SH-SY5Y (cell line): Measurements from ENCODE around the gene NLGN2.

Experiments
- GATA2 ChIP-seq: IDR thresholded peaks from 2 replicates; pipeline ENCODE4 v1.6.1; 2011; ENCODE audit warnings: mild to moderate bottlenecking, low read depth, low read length
- GATA3 ChIP-seq: IDR thresholded peaks from 2 replicates; pipeline ENCODE4 v1.6.1; 2011; ENCODE audit warnings: low read depth, mild to moderate bottlenecking, low read length, moderate library complexity

GRCh38 chr17:7438656-7439460 lies 31.2 kb downstream of the NLGN2 start:
- TF ChIP-seq GATA2 = no peak
- TF ChIP-seq GATA3 = no peak
